K562 (cell line): Measurements from ENCODE around the gene JPH3. TPM values are rescaled to one million over a fixed set of nuclear protein-coding genes. Genes with fewer than 3 reads are reported as not detected.

Experiments used
- ATAC-seq: fragments of 200-7000 bp; cut with Tn5 transposase; 3 replicates; pipeline ENCODE4 v1.9.1; 2020; ENCODE audit warnings: moderate library complexity
- BruUV-seq: library from RNA; stranded (reverse); fragments of 400-500 nt; replicated peaks from 2 replicates; lab custom pipeline; 2021; lab: Mats Ljungman, UMichigan
- CTCF ChIA-PET: fragments of 300-600 bp; formaldehyde crosslinking; extraction: SDS; loops from one replicate; lab custom pipeline; 2021; ENCODE audit warnings: low intra/inter-chr PET ratio; lab: Yijun Ruan, JAX
- POLR2A ChIA-PET: fragments of 300-600, 350-650 bp; sonication (Branson Sonifier 250); formaldehyde crosslinking; extraction: SDS; loops from one replicate; lab custom pipeline; 2021; ENCODE audit warnings: antibody characterized with exemption, inconsistent platforms; lab: Yijun Ruan, JAX
- DNase-seq, 4 experiments: peaks; one replicate each; pipeline versions ENCODE4 v3.0.0 to v3.0.0-alpha.2; 2011 to 2018; ENCODE audit warnings: low spot score in 3 of 4, mixed read lengths in 3 of 4; ENCODE audit errors: extremely low read depth in 1 of 4
- FAIRE-seq: peaks from 2 replicates; lab custom pipeline; 2011; peaks lifted over from hg19 to GRCh38; lab: Jason Lieb, UNC
- H2AFZ ChIP-seq: 2 replicates; pipeline ENCODE4 v1.6.0; 2011; ENCODE audit warnings: low read depth, low read length, control low read depth, inconsistent platforms
- H3K27ac ChIP-seq: fragments of 200-600 bp; 3 replicates; pipeline ENCODE4 v1.8.0; 2011; ENCODE audit warnings: low read depth, mild to moderate bottlenecking, control low read depth, inconsistent platforms, low read length, moderate library complexity, mixed read lengths; ENCODE audit errors: extremely low read depth
- H3K27me3 ChIP-seq, 2 experiments: fragments of 300-600 bp in 1 of 2; 2 replicates in 1 of 2; 3 replicates in 1 of 2; pipeline versions ENCODE4 v1.6.0 to v1.8.0; 2011; ENCODE audit warnings: inconsistent platforms in 2 of 2, low read length in 2 of 2, mild to moderate bottlenecking in 1 of 2, mixed read lengths in 1 of 2, moderate library complexity in 1 of 2; ENCODE audit not compliant: control insufficient read depth in 2 of 2, insufficient read depth in 2 of 2
- H3K36me3 ChIP-seq: fragments of 300-600 bp; 3 replicates; pipeline ENCODE4 v1.8.0; 2011; ENCODE audit warnings: mild to moderate bottlenecking, low read length, inconsistent platforms; ENCODE audit not compliant: control insufficient read depth, insufficient read depth
- H3K4me1 ChIP-seq, 2 experiments: fragments of 200-600 bp in 1 of 2; replicated peaks in 1 of 2; 2 replicates in 1 of 2; 3 replicates in 1 of 2; pipeline versions ENCODE4 v1.5.1 to v1.8.0; 2011; ENCODE audit warnings: inconsistent platforms in 2 of 2, low read length in 2 of 2, mild to moderate bottlenecking in 1 of 2, mixed read lengths in 1 of 2, moderate library complexity in 1 of 2; ENCODE audit not compliant: control insufficient read depth in 2 of 2, insufficient read depth in 2 of 2
- H3K4me2 ChIP-seq: 2 replicates; pipeline ENCODE4 v1.6.1; 2011; ENCODE audit warnings: low read length, control low read depth, inconsistent platforms, mixed read lengths; ENCODE audit not compliant: insufficient read depth
- H3K4me3 ChIP-seq: fragments of 200-600 bp; sonication (generic), shearing (Covaris generic); 2 replicates; pipeline ENCODE4 v1.5.1; 2016; ENCODE audit warnings: control low read depth, inconsistent platforms
- H3K79me2 ChIP-seq: fragments of 200-600 bp; 3 replicates; pipeline ENCODE4 v1.8.0; 2011; ENCODE audit warnings: low read length, inconsistent platforms; ENCODE audit not compliant: control insufficient read depth, insufficient read depth
- H3K9ac ChIP-seq, 2 experiments: 2 replicates each; pipeline versions ENCODE4 v1.6.0 to v1.6.1; 2011; ENCODE audit warnings: low read depth in 2 of 2, low read length in 2 of 2, control low read depth in 1 of 2, inconsistent platforms in 1 of 2, mild to moderate bottlenecking in 1 of 2, mixed read lengths in 1 of 2; ENCODE audit not compliant: insufficient read depth in 1 of 2
- H3K9me1 ChIP-seq: one replicate; pipeline ENCODE4 v1.6.0; 2011; ENCODE audit warnings: inconsistent platforms, mild to moderate bottlenecking, low read length, moderate library complexity; ENCODE audit not compliant: control insufficient read depth, insufficient read depth
- H3K9me3 ChIP-seq: replicated peaks from 2 replicates; pipeline ENCODE4 v1.5.1; 2011; ENCODE audit warnings: low read depth, low read length, inconsistent platforms; ENCODE audit not compliant: control insufficient read depth, insufficient read depth
- H4K20me1 ChIP-seq: replicated peaks from 2 replicates; pipeline ENCODE4 v1.6.1; 2011; ENCODE audit warnings: low read length, inconsistent platforms, mixed read lengths; ENCODE audit not compliant: control insufficient read depth, insufficient read depth
- MAFG ChIP-seq: fragments of 450-650 bp; conservative IDR thresholded peaks from 2 replicates; pipeline ENCODE4 v1.6.1; 2016; ENCODE audit warnings: missing genetic modification characterization, missing compliant biosample characterization
- NR2C2 ChIP-seq, 2 experiments: fragments of 200-800 bp in 1 of 2; sonication (Bioruptor generic) in 1 of 2; sonication (generic) in 1 of 2; formaldehyde crosslinking in 1 of 2; IDR thresholded peaks; 2 replicates each; pipeline versions ENCODE4 v1.6.1 to v1.8.0; 2016 to 2022; ENCODE audit warnings: mild to moderate bottlenecking in 1 of 2, missing compliant biosample characterization in 1 of 2, missing genetic modification characterization in 1 of 2, missing genetic modification reagents in 1 of 2
- RBM15 ChIP-seq: fragments of 200-400 bp; formaldehyde crosslinking; IDR thresholded peaks from 2 replicates; pipeline ENCODE4 v1.6.1; 2018; ENCODE audit warnings: mild to moderate bottlenecking, low read length, moderate library complexity; ENCODE audit not compliant: insufficient read depth
- SIRT6 ChIP-seq: IDR thresholded peaks from one replicate; pipeline ENCODE4 v1.6.1; 2012; ENCODE audit warnings: low read depth, mild to moderate bottlenecking, control low read depth, inconsistent platforms, low read length, moderate library complexity
- SRSF7 ChIP-seq: fragments of 200-400 bp; formaldehyde crosslinking; optimal IDR thresholded peaks from 2 replicates; pipeline ENCODE3; 2017; ENCODE audit warnings: mild to moderate bottlenecking, low read depth, low read length
- YY1 ChIP-seq, 3 experiments: IDR thresholded peaks; 2 replicates each; pipeline ENCODE4 v1.6.1; 2011; ENCODE audit warnings: low read length in 2 of 3, mild to moderate bottlenecking in 2 of 3, moderate library complexity in 2 of 3, borderline replicate concordance in 1 of 3, control low read depth in 1 of 3, low read depth in 1 of 3; ENCODE audit not compliant: insufficient read depth in 3 of 3, insufficient replicate concordance in 2 of 3, control insufficient read depth in 1 of 3, insufficient read length in 1 of 3; ENCODE audit errors: extremely low read depth in 1 of 3
- ZBTB2 ChIP-seq: fragments of 450-650 bp; IDR thresholded peaks from 2 replicates; pipeline ENCODE4 v1.6.1; 2016; ENCODE audit warnings: antibody characterized with exemption
- WGBS: fragments of 100-300 bp; shearing (Covaris generic); methylation state at CpG from one replicate; pipeline ENCODE4 v1.1.6; 2016; ENCODE audit warnings: low coverage, mixed read lengths; ENCODE audit not compliant: insufficient coverage; ENCODE audit errors: missing lambda C conversion rate; 5-methylcytosine and 5-hydroxymethylcytosine counted together
- in situ Hi-C: fragments of 300-500 bp; cut with MboI; formaldehyde crosslinking; loops from 4 replicates; pipeline ENCODE4 v1.15.0; 2018; ENCODE audit warnings: inconsistent platforms, mixed read lengths
- intact Hi-C: fragments of 100-400 bp; cut with micrococcal nuclease; formaldehyde crosslinking; loops from 2 replicates; pipeline ENCODE4 v1.14.2; 2022
- polyA plus RNA-seq, 8 experiments: library from polyadenylated mRNA; depleted of rRNA in 4 of 8; stranded (reverse) in 5 of 8; unstranded in 3 of 8; fragments of >200 nt; fragmentation: Nextera tagmentation in 2 of 8; fragmentation: Illumina TruSeq in 1 of 8; extraction: Ambion mirVana in 2 of 8; extraction: Trizol in 1 of 8; gene quantifications; 2 replicates each; pipeline versions ENCODE4 v1.2.1 to v1.2.3, GENCODE V29; 2011 to 2014; ENCODE audit warnings: inconsistent platforms in 1 of 8, missing spikeins in 1 of 8
- total RNA-seq, 7 experiments: library from RNA; depleted of rRNA in 6 of 7; stranded (reverse); fragments of >200 nt in 6 of 7; fragmentation: Illumina TruSeq in 2 of 7; extraction: Trizol in 2 of 7; gene quantifications; 2 replicates each; pipeline versions ENCODE4 v1.2.1 to v1.2.3, GENCODE V29; 2011 to 2021; ENCODE audit warnings: low replicate concordance in 1 of 7
- TF ChIP-seq, protein P1 (sequence below): fragments of 450-650 bp; conservative IDR thresholded peaks from 2 replicates; pipeline ENCODE4 v1.6.1; 2016; ENCODE audit warnings: missing genetic modification characterization, low read depth, mild to moderate bottlenecking, missing compliant biosample characterization, moderate library complexity
- TF ChIP-seq, protein P2 (sequence below), 2 experiments: fragments of 250-450 bp in 1 of 2; fragments of 450-650 bp in 1 of 2; sonication (Bioruptor Pico) in 1 of 2; IDR thresholded peaks; 2 replicates each; pipeline versions ENCODE4 v1.6.1 to v1.8.0; 2016 to 2021; ENCODE audit warnings: mild to moderate bottlenecking in 2 of 2, moderate library complexity in 2 of 2, missing compliant biosample characterization in 1 of 2, missing genetic modification characterization in 1 of 2
- TF ChIP-seq, protein P3 (sequence below): sonication (generic); IDR thresholded peaks from 2 replicates; pipeline ENCODE4 v1.6.1; 2016

The JPH3 gene
- total and polyA plus RNA-seq, 9 of the 15 experiments (the other 6 are each of a cell fraction or from before 2014, with no cell fraction given), result 0.01 TPM; not detected in 8

GRCh38 chr16:87703071-87703470 is 100.8 kb downstream of the JPH3 start:
- TF ChIP-seq, protein P1, sequence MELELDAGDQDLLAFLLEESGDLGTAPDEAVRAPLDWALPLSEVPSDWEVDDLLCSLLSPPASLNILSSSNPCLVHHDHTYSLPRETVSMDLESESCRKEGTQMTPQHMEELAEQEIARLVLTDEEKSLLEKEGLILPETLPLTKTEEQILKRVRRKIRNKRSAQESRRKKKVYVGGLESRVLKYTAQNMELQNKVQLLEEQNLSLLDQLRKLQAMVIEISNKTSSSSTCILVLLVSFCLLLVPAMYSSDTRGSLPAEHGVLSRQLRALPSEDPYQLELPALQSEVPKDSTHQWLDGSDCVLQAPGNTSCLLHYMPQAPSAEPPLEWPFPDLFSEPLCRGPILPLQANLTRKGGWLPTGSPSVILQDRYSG (tag), result no peak
- TF ChIP-seq RBM15, result no peak
- no peak for TF ChIP-seq ZBTB2
- TF ChIP-seq NR2C2 (CRISPR knock-in tag; IDR thresholded peaks at IDR 0.05), result no peak
- TF ChIP-seq NR2C2 (tag; IDR thresholded peaks at IDR 0.05), result no peak
- TF ChIP-seq YY1 (IDR thresholded peaks at IDR 0.05; ENCODE audit: borderline replicate concordance in 1 of 3, control insufficient read depth in 1 of 3, extremely low read depth in 1 of 3, insufficient read depth in 3 of 3, insufficient read length in 1 of 3, insufficient replicate concordance in 2 of 3, low read depth in 1 of 3, low read length in 2 of 3), result no peak
- no peak for TF ChIP-seq SRSF7
- no peak for TF ChIP-seq SIRT6
- TF ChIP-seq, protein P2, sequence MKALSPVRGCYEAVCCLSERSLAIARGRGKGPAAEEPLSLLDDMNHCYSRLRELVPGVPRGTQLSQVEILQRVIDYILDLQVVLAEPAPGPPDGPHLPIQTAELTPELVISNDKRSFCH (CRISPR knock-in tag; IDR thresholded peaks at IDR 0.05), result no peak
- TF ChIP-seq, protein P2 (tag; IDR thresholded peaks at IDR 0.05), result no peak
- TF ChIP-seq, protein P3, sequence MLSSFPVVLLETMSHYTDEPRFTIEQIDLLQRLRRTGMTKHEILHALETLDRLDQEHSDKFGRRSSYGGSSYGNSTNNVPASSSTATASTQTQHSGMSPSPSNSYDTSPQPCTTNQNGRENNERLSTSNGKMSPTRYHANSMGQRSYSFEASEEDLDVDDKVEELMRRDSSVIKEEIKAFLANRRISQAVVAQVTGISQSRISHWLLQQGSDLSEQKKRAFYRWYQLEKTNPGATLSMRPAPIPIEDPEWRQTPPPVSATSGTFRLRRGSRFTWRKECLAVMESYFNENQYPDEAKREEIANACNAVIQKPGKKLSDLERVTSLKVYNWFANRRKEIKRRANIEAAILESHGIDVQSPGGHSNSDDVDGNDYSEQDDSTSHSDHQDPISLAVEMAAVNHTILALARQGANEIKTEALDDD, result no peak
- TF ChIP-seq MAFG (tag), result no peak
- TF ChIP-seq, all 486 proteins: peak for 0
- H3K4me1 ChIP-seq, result peaks cover 0 to 46% of the 10 kb centered on the region in 2 experiments; a peak in 2 of 5 replicates
- H3K27ac ChIP-seq, result no peak overlapping the region
- H3K79me2 ChIP-seq, result no peaks in the 10 kb centered on the region
- no peak overlapping the region for H3K4me2 ChIP-seq
- no peak for DNase-seq
- no peak overlapping the region for H2AFZ ChIP-seq
- H3K9me3 ChIP-seq, result no peaks in the 10 kb centered on the region
- WGBS, result 92% methylated on average over 21 of the region's 26 CpGs
- peak overlapping the region in 1 of 2 experiments; percentile 26; a peak in 1 of 4 replicates for H3K9ac ChIP-seq
- H3K9me1 ChIP-seq, result peaks cover 3% of the 10 kb centered on the region
- no peak overlapping the region for H3K4me3 ChIP-seq
- no peak for FAIRE-seq
- intact Hi-C loops, result no loop called here
- peaks cover 77% of the 10 kb centered on the region; the same call in 1 of the 3 replicates for H3K36me3 ChIP-seq
- ATAC-seq, result no peak
- CTCF ChIA-PET, result interaction anchor here (0.7 kb wide), 1 partner anchor 132 kb away, joined by 4 read pairs; no protein-coding TSS in a partner anchor
- no TSS peak for BruUV-seq
- H4K20me1 ChIP-seq, result no peaks in the 10 kb centered on the region
- in situ Hi-C loops, result no loop called here
- no peaks in the 10 kb centered on the region for H3K27me3 ChIP-seq
- POLR2A ChIA-PET, result interaction anchor here (0.6 kb wide), 1 partner anchor 132 kb away, joined by 4 read pairs; no protein-coding TSS in a partner anchor
